K562 (cell line): ENCODE data around the gene SERF2. TPM values are rescaled to one million over a fixed set of nuclear protein-coding genes. Genes with fewer than 3 reads are reported as not detected.

Source experiments
- ARID1B ChIP-seq: fragments of 450-650 bp; IDR thresholded peaks from 2 replicates; pipeline ENCODE4 v1.6.1; 2016; ENCODE audit warnings: antibody characterized with exemption, mild to moderate bottlenecking, inconsistent platforms
- ATF7 ChIP-seq: fragments of 450-650 bp; IDR thresholded peaks from 2 replicates; pipeline ENCODE4 v1.7.1; 2014; ENCODE audit warnings: mild to moderate bottlenecking, moderate library complexity
- BDP1 ChIP-seq: IDR thresholded peaks from 3 replicates; pipeline ENCODE4 v1.6.1; 2011; ENCODE audit not compliant: insufficient read length, insufficient read depth
- CREB5 ChIP-seq: fragments of 250-450 bp; sonication (Bioruptor Pico); IDR thresholded peaks from 2 replicates; pipeline ENCODE4 v1.5.0; 2020; ENCODE audit warnings: mild to moderate bottlenecking
- EWSR1 ChIP-seq: fragments of 450-650 bp; IDR thresholded peaks from 2 replicates; pipeline ENCODE4 v1.6.1; 2018; ENCODE audit warnings: borderline replicate concordance, mild to moderate bottlenecking, low read depth, moderate library complexity; ENCODE audit not compliant: partially characterized antibody
- GABPB1 ChIP-seq: sonication (generic); formaldehyde crosslinking; IDR thresholded peaks from 2 replicates; pipeline ENCODE4 v1.8.0; 2022; ENCODE audit warnings: mild to moderate bottlenecking, missing genetic modification reagents
- GTF2F1 ChIP-seq: IDR thresholded peaks from 2 replicates; pipeline ENCODE4 v1.6.1; 2011; ENCODE audit warnings: low read depth, low read length, improper control_type of control experiment
- HCFC1 ChIP-seq: IDR thresholded peaks from 2 replicates; pipeline ENCODE4 v1.6.1; 2012; ENCODE audit warnings: low read depth, low read length, improper control_type of control experiment
- HNRNPH1 ChIP-seq: fragments of 200-400 bp; formaldehyde crosslinking; optimal IDR thresholded peaks from 2 replicates; pipeline ENCODE3; 2017; ENCODE audit warnings: low read depth, mild to moderate bottlenecking, low read length, moderate library complexity
- KLF1 ChIP-seq: fragments of 450-650 bp; IDR thresholded peaks from 2 replicates; pipeline ENCODE4 v1.6.1; 2016; ENCODE audit warnings: missing genetic modification characterization, missing compliant biosample characterization
- NELFE ChIP-seq: IDR thresholded peaks from 2 replicates; pipeline ENCODE4 v1.6.1; 2011; ENCODE audit warnings: mild to moderate bottlenecking; ENCODE audit not compliant: insufficient read depth, insufficient read length
- NFIX ChIP-seq: fragments of 250-450 bp; sonication (Bioruptor Pico); IDR thresholded peaks from 2 replicates; pipeline ENCODE4 v1.4.0; 2020; ENCODE audit warnings: low read depth, mild to moderate bottlenecking, moderate library complexity
- NR2F6 ChIP-seq: fragments of 450-650 bp; formaldehyde crosslinking; IDR thresholded peaks from 2 replicates; pipeline ENCODE4 v1.4.0; 2020; ENCODE audit warnings: mild to moderate bottlenecking
- PATZ1 ChIP-seq: fragments of 250-450 bp; sonication (Bioruptor Pico); IDR thresholded peaks from 2 replicates; pipeline ENCODE4 v1.5.0; 2020; ENCODE audit warnings: mild to moderate bottlenecking, borderline replicate concordance
- PHF21A ChIP-seq: fragments of 450-650 bp; IDR thresholded peaks from 2 replicates; pipeline ENCODE4 v1.6.1; 2017; ENCODE audit warnings: low read depth, borderline replicate concordance
- POLR2B ChIP-seq: fragments of 450-650 bp; IDR thresholded peaks from 2 replicates; pipeline ENCODE4 v1.6.1; 2018; ENCODE audit warnings: low read depth; ENCODE audit not compliant: partially characterized antibody
- POLR3G ChIP-seq: IDR thresholded peaks from 2 replicates; pipeline ENCODE4 v1.6.1; 2011; ENCODE audit not compliant: insufficient read length, insufficient replicate concordance; ENCODE audit errors: extremely low read depth
- RHOXF2B ChIP-seq: fragments of 250-450 bp; sonication (Bioruptor Pico); conservative IDR thresholded peaks from 2 replicates; pipeline ENCODE4 v1.5.1; 2021
- SRF ChIP-seq, 2 experiments: fragments of 250-450, 450-650 bp in 1 of 2; sonication (Bioruptor Pico) in 1 of 2; sonication (generic) in 1 of 2; formaldehyde crosslinking; IDR thresholded peaks; 2 replicates each; pipeline versions ENCODE4 v1.5.0 to v1.5.1; 2020 to 2022; ENCODE audit warnings: mild to moderate bottlenecking in 1 of 2, missing genetic modification reagents in 1 of 2
- THRAP3 ChIP-seq: fragments of 450-650 bp; IDR thresholded peaks from 2 replicates; pipeline ENCODE4 v1.6.1; 2016; ENCODE audit warnings: mild to moderate bottlenecking, inconsistent platforms, borderline replicate concordance
- ZC3H11A ChIP-seq: IDR thresholded peaks from 2 replicates; pipeline ENCODE4 v1.6.1; 2012; ENCODE audit warnings: low read depth, low read length, improper control_type of control experiment
- ZFPM2 ChIP-seq: fragments of 250-450 bp; sonication (Bioruptor Pico); IDR thresholded peaks from 2 replicates; pipeline ENCODE4 v1.5.1; 2022; ENCODE audit warnings: mild to moderate bottlenecking
- ZNF184 ChIP-seq: sonication (generic); formaldehyde crosslinking; IDR thresholded peaks from 2 replicates; pipeline ENCODE4 v1.5.0; 2020; ENCODE audit warnings: missing genetic modification reagents
- ZNF507 ChIP-seq: conservative IDR thresholded peaks from 2 replicates; pipeline ENCODE4 v1.6.1; 2017; ENCODE audit warnings: missing genetic modification characterization, missing compliant biosample characterization
- ZNF57 ChIP-seq: fragments of 450-650 bp; formaldehyde crosslinking; IDR thresholded peaks from 2 replicates; pipeline ENCODE4 v1.4.0; 2020; ENCODE audit warnings: mild to moderate bottlenecking, moderate library complexity
- polyA plus RNA-seq, 8 experiments: library from polyadenylated mRNA; depleted of rRNA in 4 of 8; stranded (reverse) in 5 of 8; unstranded in 3 of 8; fragments of >200 nt; fragmentation: Nextera tagmentation in 2 of 8; fragmentation: Illumina TruSeq in 1 of 8; extraction: Ambion mirVana in 2 of 8; extraction: Trizol in 1 of 8; gene quantifications; 2 replicates each; pipeline versions ENCODE4 v1.2.1 to v1.2.3, GENCODE V29; 2011 to 2014; ENCODE audit warnings: inconsistent platforms in 1 of 8, missing spikeins in 1 of 8
- total RNA-seq, 7 experiments: library from RNA; depleted of rRNA in 6 of 7; stranded (reverse); fragments of >200 nt in 6 of 7; fragmentation: Illumina TruSeq in 2 of 7; extraction: Trizol in 2 of 7; gene quantifications; 2 replicates each; pipeline versions ENCODE4 v1.2.1 to v1.2.3, GENCODE V29; 2011 to 2021; ENCODE audit warnings: low replicate concordance in 1 of 7
- TF ChIP-seq, protein P1 (sequence below): sonication (generic); formaldehyde crosslinking; IDR thresholded peaks from 2 replicates; pipeline ENCODE4 v1.8.1; 2022; ENCODE audit warnings: missing genetic modification reagents

The SERF2 gene
- total and polyA plus RNA-seq, 9 of the 15 experiments (the other 6 are each of a cell fraction or from before 2014, with no cell fraction given), result 497 to 3,360 (median 867) TPM

GRCh38 chr15:43791993-43792760, at the start of gene SERF2 (continued):
- TF ChIP-seq CREB5 (CRISPR knock-in tag), result no peak
- TF ChIP-seq EWSR1, result no peak
- TF ChIP-seq HCFC1, result peak; percentile 48
- peak; percentile 98 for TF ChIP-seq POLR2B
- no peak for TF ChIP-seq NR2F6
- TF ChIP-seq GABPB1 (CRISPR knock-in tag), result peak; percentile 46
- TF ChIP-seq PATZ1, result no peak
- TF ChIP-seq NELFE, result no peak
- TF ChIP-seq PHF21A, result no peak
- peak; percentile 98 for TF ChIP-seq ATF7
- 0 out of 2 replicates have a peak, but pooled peaks have one; percentile 70 for TF ChIP-seq KLF1
- TF ChIP-seq ZNF507 (tag), result no peak
- TF ChIP-seq SRF (CRISPR knock-in tag; IDR thresholded peaks at IDR 0.05), result no peak
- TF ChIP-seq GTF2F1, result no peak
- TF ChIP-seq ZNF57 (CRISPR knock-in tag), result no peak
- TF ChIP-seq, protein P1, sequence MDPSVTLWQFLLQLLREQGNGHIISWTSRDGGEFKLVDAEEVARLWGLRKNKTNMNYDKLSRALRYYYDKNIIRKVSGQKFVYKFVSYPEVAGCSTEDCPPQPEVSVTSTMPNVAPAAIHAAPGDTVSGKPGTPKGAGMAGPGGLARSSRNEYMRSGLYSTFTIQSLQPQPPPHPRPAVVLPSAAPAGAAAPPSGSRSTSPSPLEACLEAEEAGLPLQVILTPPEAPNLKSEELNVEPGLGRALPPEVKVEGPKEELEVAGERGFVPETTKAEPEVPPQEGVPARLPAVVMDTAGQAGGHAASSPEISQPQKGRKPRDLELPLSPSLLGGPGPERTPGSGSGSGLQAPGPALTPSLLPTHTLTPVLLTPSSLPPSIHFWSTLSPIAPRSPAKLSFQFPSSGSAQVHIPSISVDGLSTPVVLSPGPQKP, result no peak
- TF ChIP-seq ZC3H11A, result no peak
- TF ChIP-seq NFIX (CRISPR knock-in tag), result no peak
- TF ChIP-seq BDP1, result no peak
- no peak for TF ChIP-seq HNRNPH1
- TF ChIP-seq THRAP3, result no peak
- 0 out of 2 replicates have a peak, but pooled peaks have one; percentile 69 for TF ChIP-seq ZFPM2 (CRISPR knock-in tag)
- TF ChIP-seq ARID1B, result peak; percentile 45; the same call in 1 of the 2 replicates
- no peak for TF ChIP-seq POLR3G
- no peak for TF ChIP-seq ZNF184 (CRISPR knock-in tag)
- 0 out of 2 replicates have a peak, but pooled peaks have one; percentile 38 for TF ChIP-seq RHOXF2B
